NCI-H82 treated with DMSO at 0.1 percent for 48 hours (cell line): Measurements from ENCODE around the gene MYADM.
"Not testable (repeated sequence)": the region's sequence is repeated elsewhere in the genome, so short reads cannot be mapped to it uniquely, and the experiment has no call there.

Experiments
- DNase-seq: peaks from one replicate; lab custom pipeline; 2025; ENCODE audit not compliant: unreplicated experiment; lab: John Stamatoyannopoulos, UW

MYADM gene

DNA sequence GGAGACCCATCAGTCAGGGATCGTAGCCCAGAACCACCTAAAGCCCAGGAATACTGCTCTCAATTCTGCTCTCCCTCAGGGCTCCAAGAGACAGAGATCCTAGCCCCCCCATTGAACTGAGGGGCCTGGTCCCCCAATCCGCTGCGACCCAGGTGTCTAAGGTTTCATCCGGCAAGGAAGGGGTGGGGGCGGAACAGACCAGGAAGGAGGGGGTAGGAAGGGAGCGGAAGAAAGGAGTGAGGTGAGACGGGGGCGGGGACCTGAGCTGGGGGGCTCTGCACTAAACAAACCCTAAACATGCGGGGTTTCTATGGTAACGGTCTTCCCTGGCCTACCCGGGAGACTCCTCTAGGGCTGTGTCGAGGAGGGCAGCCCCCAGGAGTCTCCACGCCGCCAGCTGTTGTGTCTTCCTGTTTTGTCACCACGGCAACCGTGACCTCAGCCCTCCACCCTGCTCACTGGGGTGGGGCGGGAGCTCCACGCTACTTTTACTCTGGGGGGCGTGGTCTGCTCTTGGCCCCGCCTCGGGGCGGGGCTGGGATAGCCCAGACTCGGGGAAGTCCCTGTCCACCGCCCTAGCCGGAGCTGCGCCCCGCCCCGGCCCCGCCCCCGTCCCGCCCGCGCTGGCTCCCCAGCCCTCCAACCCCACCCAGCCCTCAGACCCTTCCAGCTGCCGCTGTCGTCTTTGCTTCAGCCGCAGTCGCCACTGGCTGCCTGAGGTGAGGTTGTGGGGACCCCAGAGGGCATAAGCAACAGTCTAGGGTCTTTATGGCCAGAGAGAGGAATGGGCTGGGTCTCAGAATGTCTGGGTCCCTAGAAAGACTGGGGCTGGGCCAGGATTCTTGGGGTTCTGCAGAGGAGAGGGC lies at the start of gene MYADM:
MYADM (plus strand) TSS at position 659 of the 866 bp plus-strand sequence. CDS start 5,647 bp downstream, outside the sequence.
- DNase-seq: peak; percentile 37

DNA sequence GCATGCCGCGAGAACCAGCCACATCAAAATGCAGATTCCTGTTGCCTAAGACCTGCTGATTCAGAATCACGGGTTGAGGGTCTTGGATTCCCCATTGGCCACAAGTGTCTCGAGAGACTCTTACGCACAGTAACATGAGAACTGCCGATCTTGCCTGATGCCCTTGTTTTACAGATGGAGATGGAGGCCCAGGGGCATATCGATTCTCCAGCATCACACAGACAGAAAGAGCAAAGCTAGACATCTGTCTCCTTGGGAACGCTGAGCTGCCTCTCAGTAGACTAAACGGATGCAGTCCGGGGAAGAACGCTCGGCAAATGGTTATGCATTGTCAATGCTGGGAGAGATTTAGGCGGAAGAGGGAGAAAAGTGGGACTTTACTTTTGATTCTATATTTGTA lies 48.9 kb upstream of the MYADM start:
- DNase-seq: no peak

DNA sequence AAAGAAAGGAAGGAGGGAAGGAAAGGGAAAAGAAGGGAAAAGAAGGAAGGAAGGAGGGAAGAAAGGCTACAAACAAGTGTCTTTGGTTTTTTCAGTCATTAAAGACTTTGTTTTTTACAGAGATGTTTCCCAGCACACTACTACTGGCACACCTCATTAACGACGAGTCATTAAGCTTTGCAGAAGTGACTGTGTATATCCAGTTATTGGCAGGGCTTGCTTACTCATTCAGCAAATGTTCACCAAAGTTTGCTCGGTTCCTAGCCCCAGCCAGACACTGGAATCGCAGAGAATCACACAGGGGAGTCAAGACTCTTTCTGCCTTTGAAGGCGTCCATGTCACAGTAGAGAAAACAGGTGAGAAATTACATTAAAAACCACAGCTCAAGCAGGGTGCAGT lies 47.8 kb upstream of the MYADM start:
- DNase-seq: no peak

DNA sequence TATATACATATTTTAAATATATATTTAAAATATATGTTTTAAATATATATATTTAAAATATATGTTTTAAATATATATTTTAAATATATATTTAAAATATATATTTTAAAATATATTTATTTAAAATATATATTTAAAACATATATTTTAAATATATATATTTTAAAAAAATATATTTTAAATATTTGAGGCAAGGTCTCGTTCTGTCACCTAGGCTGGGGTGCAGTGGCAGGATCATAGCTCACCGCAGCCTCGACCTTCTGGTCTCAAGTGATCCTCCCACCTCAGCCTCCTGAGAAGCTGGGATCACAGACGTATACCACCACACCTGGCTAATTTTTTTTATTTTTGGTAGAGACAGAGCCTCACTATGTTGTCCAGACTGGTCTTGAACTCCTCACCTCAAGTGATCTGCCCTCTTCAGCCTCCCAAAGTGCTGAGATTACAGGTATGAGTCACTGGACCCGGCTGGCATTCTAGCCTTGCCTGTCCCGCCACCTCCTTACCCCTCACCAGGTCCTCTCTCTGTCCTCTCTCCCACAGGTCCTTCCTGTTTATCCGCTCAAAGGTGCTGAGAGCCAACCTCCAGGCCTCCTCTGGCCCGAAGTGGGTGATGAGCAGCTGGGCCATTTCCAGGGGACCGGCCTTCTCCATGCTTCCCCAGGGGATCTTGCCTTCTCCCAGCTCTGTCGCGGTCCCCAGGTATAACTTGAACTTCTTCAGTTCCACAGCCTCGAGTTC lies 44.1 kb upstream of the MYADM start:
- no peak for DNase-seq

DNA sequence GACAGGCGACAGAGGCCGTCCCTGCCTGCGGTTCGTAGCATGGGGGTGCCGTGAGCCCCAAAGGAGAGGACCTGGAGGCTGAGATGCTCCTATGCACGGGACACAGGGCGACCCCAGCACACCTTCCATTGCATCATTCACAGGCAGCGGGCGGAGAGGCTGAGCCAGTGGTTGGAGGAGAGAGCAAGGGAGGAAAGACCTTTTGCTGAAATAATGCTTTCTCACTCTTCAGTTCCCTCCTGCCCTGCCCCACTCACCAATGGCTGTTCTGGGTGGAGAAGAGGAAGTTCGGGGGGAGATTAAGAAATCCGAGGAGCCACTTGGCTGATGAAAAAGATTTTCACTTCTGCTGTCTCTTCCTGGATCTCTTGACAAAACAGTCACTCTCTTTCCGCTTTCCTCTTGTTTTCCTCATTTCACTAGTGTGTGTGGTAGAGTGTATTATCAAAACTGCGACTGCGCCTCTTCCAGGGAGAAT lies 43.5 kb upstream of the MYADM start, which contains the start of gene NLRP12:
NLRP12 (minus strand) TSS at position 181 of the 478 bp plus-strand sequence; CDS start at position 41, 140 bp downstream.
- DNase-seq: no peak

GRCh38 chr19:53826876-53827275 lies 40.8 kb upstream of the MYADM start:
- no peak for DNase-seq

- DNase-seq: no peak
These were observed 39.2 kb upstream of the MYADM start for GRCh38 chr19:53828531-53828930.

GRCh38 chr19:53832861-53833260 lies 34.8 kb upstream of the MYADM start:
- DNase-seq: not testable (repeated sequence)

- not testable (repeated sequence) for DNase-seq
These were observed 29.2 kb upstream of the MYADM start for GRCh38 chr19:53838446-53838845.

- DNase-seq: not testable (repeated sequence)
These were observed 27.4 kb upstream of the MYADM start for GRCh38 chr19:53840241-53840640.

- DNase-seq: not testable (repeated sequence)
These were observed 26.8 kb upstream of the MYADM start for GRCh38 chr19:53840914-53841313.

GRCh38 chr19:53844849-53845246 lies 22.8 kb upstream of the MYADM start:
- no peak for DNase-seq

DNA sequence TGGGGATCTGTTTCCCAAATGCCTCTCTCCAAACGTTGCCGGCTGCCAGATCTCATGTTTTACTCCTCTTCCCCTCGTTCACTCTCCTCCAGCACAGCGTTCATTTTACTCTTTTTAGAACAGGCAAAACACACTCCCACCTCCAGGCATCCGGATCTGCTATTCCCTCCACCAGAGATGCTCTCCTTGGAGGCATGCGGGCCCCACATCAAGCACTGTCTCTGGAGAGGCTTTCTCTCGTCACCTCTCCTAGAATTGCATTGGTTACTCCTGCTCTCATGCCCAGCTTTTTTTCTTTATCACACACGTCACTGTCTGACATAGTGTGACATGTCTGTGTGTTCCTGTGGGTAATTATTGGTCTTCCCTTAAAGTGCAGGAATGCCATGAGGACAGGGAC lies 20.1 kb upstream of the MYADM start:
- no peak for DNase-seq

DNA sequence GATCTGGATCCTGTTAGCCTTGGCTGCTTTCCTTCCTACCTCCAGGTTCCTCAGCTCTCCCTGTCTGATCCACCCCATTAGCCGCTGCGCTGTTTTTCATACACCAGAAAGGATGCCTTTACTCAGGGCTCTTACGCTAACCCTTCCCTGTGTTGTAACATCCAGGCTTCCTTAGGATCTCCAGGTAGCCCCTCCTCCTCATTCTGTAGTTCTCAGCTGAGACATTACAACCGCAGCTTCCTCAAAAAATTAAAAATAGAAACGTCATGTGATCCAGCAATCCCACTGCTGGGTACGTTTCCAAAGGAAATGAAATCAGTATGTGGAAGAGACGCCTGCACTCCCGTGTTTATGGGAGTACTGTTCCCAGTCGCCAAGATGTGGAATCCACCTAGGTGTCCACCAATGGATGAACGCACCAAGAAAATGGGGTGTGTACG lies 18.4 kb upstream of the MYADM start:
- no peak for DNase-seq

DNA sequence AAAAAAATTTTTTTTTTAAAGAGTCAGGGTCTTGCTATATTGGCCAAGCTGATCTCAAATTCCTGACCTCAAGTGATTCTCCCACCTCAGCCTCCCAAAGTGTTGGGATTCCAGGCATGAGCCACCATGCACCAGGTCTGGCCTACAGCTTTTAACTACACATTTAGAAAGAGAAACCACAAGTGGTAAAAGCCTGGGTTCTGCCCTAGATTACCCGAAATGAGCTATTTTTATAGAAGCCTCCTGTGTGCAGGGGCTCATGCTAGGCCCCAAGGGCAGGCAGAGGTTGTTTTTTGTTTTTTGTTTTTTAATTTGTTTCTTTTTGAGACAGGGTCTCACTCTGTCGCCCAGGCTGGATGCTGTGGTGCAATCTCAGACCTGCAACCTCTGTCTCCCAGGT lies 14.0 kb upstream of the MYADM start:
- no peak for DNase-seq

GRCh38 chr19:53864308-53864836 lies 3.3 kb upstream of the MYADM start:
- DNase-seq: no peak

DNA sequence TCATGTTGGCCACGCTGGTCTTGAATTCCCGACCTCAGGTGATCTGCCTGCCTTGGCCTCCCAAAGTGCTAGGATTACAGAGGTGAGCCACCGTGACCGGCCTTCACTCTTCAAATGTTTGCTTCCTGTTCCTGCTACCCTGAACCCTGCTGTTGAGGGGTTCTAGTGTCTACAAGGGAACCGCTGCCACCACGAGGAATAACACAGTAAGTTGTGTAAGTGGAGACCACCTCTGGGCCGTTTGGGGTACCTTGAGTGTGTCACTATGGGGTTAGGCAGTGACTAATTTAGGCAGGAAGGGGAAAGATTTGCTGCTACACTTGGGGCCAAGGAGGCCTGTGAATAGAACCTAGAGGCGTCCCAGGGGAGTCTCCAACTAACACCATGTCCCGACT lies 2.2 kb upstream of the MYADM start:
- DNase-seq: no peak

- no peak for DNase-seq
These were observed 1.5 kb upstream of the MYADM start for GRCh38 chr19:53865918-53866864.

GRCh38 chr19:53866865-53867224 lies 838 bp upstream of the MYADM start:
- DNase-seq: no peak

GRCh38 chr19:53868091-53868891 lies 608 bp downstream of the MYADM start:
- DNase-seq: no peak
